Esophagus (tissue), 2 donors: ENCODE measurements around the gene COASY. TPM values are rescaled to one million over a fixed set of nuclear protein-coding genes. Genes with fewer than 3 reads are reported as not detected.

Experiments
- H3K27ac ChIP-seq, 2 donors: one replicate each; pipeline ENCODE4 v1.5.1; 2013; ENCODE audit warnings: low read depth in 2 of 2, mild to moderate bottlenecking in 2 of 2, inconsistent platforms in 1 of 2, low read length in 1 of 2, moderate library complexity in 1 of 2
- H3K27me3 ChIP-seq, 2 donors: one replicate each; pipeline ENCODE4 v1.6.1; 2013; ENCODE audit warnings: low read length in 2 of 2, control low read depth in 1 of 2, mild to moderate bottlenecking in 1 of 2; ENCODE audit not compliant: insufficient read depth in 2 of 2, control insufficient read depth in 1 of 2
- H3K36me3 ChIP-seq, 2 donors: one replicate each; pipeline ENCODE4 v1.6.1; 2013; ENCODE audit warnings: low read length in 1 of 2; ENCODE audit not compliant: control insufficient read depth in 2 of 2, insufficient read depth in 2 of 2
- H3K4me1 ChIP-seq, 2 donors: one replicate each; pipeline ENCODE4 v1.6.1; 2013; ENCODE audit warnings: low read length in 1 of 2; ENCODE audit not compliant: control insufficient read depth in 2 of 2, insufficient read depth in 2 of 2
- H3K4me3 ChIP-seq, 2 donors: one replicate each; pipeline ENCODE4 v1.5.1; 2013; ENCODE audit warnings: low read length in 2 of 2, mild to moderate bottlenecking in 2 of 2, low read depth in 1 of 2, moderate library complexity in 1 of 2
- H3K9me3 ChIP-seq, 2 donors: one replicate each; pipeline ENCODE4 v1.6.1; 2013; ENCODE audit warnings: mild to moderate bottlenecking in 2 of 2, low read depth in 1 of 2, low read length in 1 of 2, moderate library complexity in 1 of 2; ENCODE audit not compliant: control insufficient read depth in 2 of 2, insufficient read depth in 1 of 2
- WGBS, 2 donors: extraction: QIAGEN DNeasy Blood & Tissue Kit; methylation state at CpG; one replicate each; pipeline ENCODE4 v1.1.7; 2013; 5-methylcytosine and 5-hydroxymethylcytosine counted together
- polyA plus RNA-seq, 2 donors: library from polyadenylated mRNA; stranded (reverse); fragments of 200-250 nt; gene quantifications; one replicate each; pipeline ENCODE4 v1.2.3, GENCODE V29; 2013
- donor health status: healthy with polysubstance abuse.
- donor health status: Bipolar disorder and iron deficiency.

The COASY gene
- polyA plus RNA-seq, 2 donors, result 58.2 to 62.1 TPM

DNA sequence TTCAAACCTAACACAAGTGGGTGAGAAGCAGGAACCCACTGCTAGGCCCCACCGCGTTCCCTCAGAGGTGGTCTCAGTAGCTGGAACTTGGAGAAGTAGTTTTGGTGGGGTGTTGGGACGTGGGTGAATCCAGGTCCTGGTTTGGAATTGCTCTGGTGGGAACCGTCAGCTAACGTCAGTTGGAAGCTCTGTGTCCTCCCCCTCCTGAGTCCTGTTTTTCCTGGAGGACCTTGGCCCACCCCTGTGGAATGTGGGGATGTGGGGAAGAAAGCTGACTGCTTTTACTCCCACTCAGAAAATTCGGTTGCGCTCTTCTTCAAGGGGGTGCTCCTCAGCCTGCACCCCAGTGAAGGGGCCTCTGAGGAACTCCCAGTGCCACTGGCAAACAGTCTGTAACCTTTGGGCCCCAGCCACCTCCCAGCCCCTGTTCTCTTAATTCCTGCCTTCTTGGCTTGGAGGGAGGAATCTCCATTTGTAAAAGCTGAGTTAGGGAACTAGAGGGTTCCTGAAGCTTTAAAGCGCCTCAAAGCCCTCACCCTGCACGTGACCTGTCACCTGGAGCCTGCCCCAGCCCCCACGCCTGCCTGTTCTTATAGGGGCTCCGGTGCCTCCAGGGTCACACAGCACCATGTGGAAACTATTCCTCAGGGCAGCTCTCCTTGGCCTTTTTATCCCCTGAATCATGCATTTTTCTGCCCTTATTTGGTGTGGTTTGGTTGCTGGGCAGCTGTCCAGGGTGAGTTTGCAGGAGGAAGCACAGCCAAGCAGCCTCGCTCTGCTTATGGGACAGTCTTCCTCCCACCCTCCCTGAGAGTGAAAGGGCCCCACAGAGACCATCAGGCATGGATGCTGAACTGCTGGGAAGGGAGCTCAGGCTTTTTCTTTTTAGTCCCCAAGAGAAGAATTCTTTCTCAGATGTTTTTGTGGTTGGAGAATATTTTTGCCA, 42.1 kb upstream of the COASY start:
- Histone ChIP-seq H3K4me3 (no peak overlapping the region), H3K4me1 (peaks cover 4 to 25% of the 10 kb centered on the region in 2 donors), H3K9me3 (no peaks in the 10 kb centered on the region), H3K36me3 (peaks cover 5 to 12% of the 10 kb centered on the region in 2 donors), H3K27ac (peak overlapping the region; percentile 87 to 97), H3K27me3 (no peaks in the 10 kb centered on the region)
- 41 to 46% methylated on average over 12 of the region's 12 CpGs for WGBS, 2 donors

- Histone ChIP-seq H3K9me3 (no peaks in the 10 kb centered on the region), H3K27me3 (no peaks in the 10 kb centered on the region), H3K27ac (peak overlapping the region; percentile 87 to 88), H3K36me3 (peaks cover 5 to 12% of the 10 kb centered on the region in 2 donors), H3K4me3 (no peak overlapping the region), H3K4me1 (peaks cover 4 to 25% of the 10 kb centered on the region in 2 donors)
- 51% methylated on average over 9 of the region's 9 CpGs for WGBS, 2 donors
Measured at GRCh38 chr17:42520540-42520951, 41.4 kb upstream of the COASY start.

GRCh38 chr17:42521036-42521435, 40.9 kb upstream of the COASY start:
- Histone ChIP-seq H3K4me1 (peaks cover 4 to 25% of the 10 kb centered on the region in 2 donors), H3K9me3 (no peaks in the 10 kb centered on the region), H3K36me3 (peaks cover 4 to 12% of the 10 kb centered on the region in 2 donors), H3K4me3 (no peak overlapping the region), H3K27me3 (no peaks in the 10 kb centered on the region), H3K27ac (peak overlapping the region; percentile 87 to 88)
- WGBS, 2 donors, result 70 to 71% methylated on average over 8 of the region's 8 CpGs

- H3K4me3 ChIP-seq, result no peak overlapping the region
- H3K9me3 ChIP-seq, result no peaks in the 10 kb centered on the region
- peaks cover 0 to 11% of the 10 kb centered on the region in 2 donors for H3K36me3 ChIP-seq
- H3K4me1 ChIP-seq, result peaks cover 4 to 25% of the 10 kb centered on the region in 2 donors
- peak overlapping the region; percentile 87 to 88 for H3K27ac ChIP-seq
- H3K27me3 ChIP-seq, result no peaks in the 10 kb centered on the region
- WGBS, 2 donors, result 74 to 75% methylated on average over 10 to 11 of the region's 11 CpGs
Measured at GRCh38 chr17:42521666-42522262, 40.2 kb upstream of the COASY start.

GRCh38 chr17:42522263-42522790, 39.6 kb upstream of the COASY start:
- 77 to 80% methylated on average over 9 of the region's 9 CpGs for WGBS, 2 donors
- Histone ChIP-seq H3K27me3 (no peaks in the 10 kb centered on the region), H3K36me3 (peaks cover 0 to 10% of the 10 kb centered on the region in 2 donors), H3K9me3 (no peaks in the 10 kb centered on the region), H3K4me3 (no peak overlapping the region), H3K4me1 (peaks cover 4 to 29% of the 10 kb centered on the region in 2 donors), H3K27ac (peak overlapping the region; percentile 87 to 88)

DNA sequence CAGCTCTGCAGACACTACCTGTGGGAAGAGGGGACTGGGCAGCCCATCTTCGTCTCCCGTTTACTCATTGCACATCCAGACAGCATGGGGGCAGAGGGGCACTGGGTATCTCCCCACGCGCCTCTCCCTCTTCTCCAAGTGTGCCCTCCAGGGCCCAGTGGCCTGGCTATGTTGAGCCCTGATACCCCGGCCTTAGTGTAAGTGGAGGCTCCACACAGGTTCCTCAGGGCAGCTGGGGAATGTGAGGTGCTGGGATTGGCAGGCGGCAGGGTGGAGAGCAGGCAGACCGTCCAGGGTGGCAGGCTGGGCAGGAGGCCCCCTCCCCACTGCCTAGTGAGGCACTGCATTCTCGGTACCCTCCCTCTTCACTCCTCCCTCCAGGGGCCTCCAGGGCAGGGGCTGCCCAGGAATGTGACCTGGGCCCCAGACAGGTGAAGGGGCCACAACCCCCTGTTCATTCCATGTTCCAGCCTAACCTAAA, 39.1 kb upstream of the COASY start:
- 87 to 91% methylated on average over 8 of the region's 8 CpGs for WGBS, 2 donors
- Histone ChIP-seq H3K36me3 (peaks cover 0 to 10% of the 10 kb centered on the region in 2 donors), H3K9me3 (no peaks in the 10 kb centered on the region), H3K4me3 (no peak overlapping the region), H3K27me3 (no peaks in the 10 kb centered on the region), H3K27ac (peak overlapping the region; percentile 87 to 88), H3K4me1 (peaks cover 4 to 29% of the 10 kb centered on the region in 2 donors)

- no peak overlapping the region for H3K4me3 ChIP-seq
- no peak overlapping the region for H3K27ac ChIP-seq
- H3K36me3 ChIP-seq, result peaks cover 0 to 10% of the 10 kb centered on the region in 2 donors
- WGBS, 2 donors, result 49 to 67% methylated on average over 2 of the region's 2 CpGs
- H3K9me3 ChIP-seq, result no peaks in the 10 kb centered on the region
- no peaks in the 10 kb centered on the region for H3K27me3 ChIP-seq
- H3K4me1 ChIP-seq, result peaks cover 0 to 12% of the 10 kb centered on the region in 2 donors
Measured at GRCh38 chr17:42525221-42525620, 36.7 kb upstream of the COASY start.

GRCh38 chr17:42526031-42526444, 35.9 kb upstream of the COASY start:
- H3K27me3 ChIP-seq, result no peaks in the 10 kb centered on the region
- peaks cover 0 to 10% of the 10 kb centered on the region in 2 donors for H3K36me3 ChIP-seq
- H3K9me3 ChIP-seq, result no peaks in the 10 kb centered on the region
- 64 to 69% methylated on average over 6 of the region's 6 CpGs for WGBS, 2 donors
- H3K4me3 ChIP-seq, result no peak overlapping the region
- H3K27ac ChIP-seq, result no peak overlapping the region
- H3K4me1 ChIP-seq, result peaks cover 0 to 17% of the 10 kb centered on the region in 2 donors

DNA sequence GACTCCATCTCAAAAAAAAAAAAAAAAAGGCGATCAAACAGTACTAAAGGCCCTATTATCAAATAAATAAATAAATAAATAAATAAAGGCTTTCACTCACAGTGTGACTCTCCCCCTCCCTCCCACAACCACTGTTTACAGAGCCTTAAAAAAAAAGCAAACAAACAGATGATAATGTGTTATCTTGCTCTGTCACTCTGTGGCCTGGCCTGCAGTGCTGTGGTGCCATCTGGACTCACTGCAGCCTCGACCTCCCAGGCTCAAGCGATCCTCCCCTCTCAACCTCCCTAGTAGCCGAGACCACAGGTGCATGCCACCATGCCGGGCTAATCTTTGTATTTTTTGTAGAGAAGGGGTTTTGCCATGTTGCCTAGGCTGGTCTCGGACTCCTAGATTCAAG, 34.0 kb upstream of the COASY start:
- Histone ChIP-seq H3K9me3 (no peaks in the 10 kb centered on the region), H3K27ac (no peak overlapping the region), H3K36me3 (peaks cover 0 to 1% of the 10 kb centered on the region in 2 donors), H3K27me3 (no peaks in the 10 kb centered on the region), H3K4me3 (no peak overlapping the region), H3K4me1 (peaks cover 0 to 16% of the 10 kb centered on the region in 2 donors)
- 87 to 90% methylated on average over 6 of the region's 6 CpGs for WGBS, 2 donors
